Measurements from ENCODE around the gene ERFE.
A peak's percentile ranks its signal among the peaks of the same experiment; 100 is the strongest.
"Not testable (repeated sequence)": the region's sequence is repeated elsewhere in the genome, so short reads cannot be mapped to it uniquely, and the experiment has no call there.

ERFE gene

GRCh38 chr2:238170386-238171071 lies 11.8 kb downstream of the ERFE start:
- DNase-seq: no peak

GRCh38 chr2:238171072-238171431 lies 12.3 kb downstream of the ERFE start:
- not testable (repeated sequence) for DNase-seq

GRCh38 chr2:238171575-238172187 lies 12.9 kb downstream of the ERFE start:
- DNase-seq: no peak

GRCh38 chr2:238172439-238172838 lies 13.7 kb downstream of the ERFE start:
- DNase-seq: no peak

GRCh38 chr2:238173692-238174091 lies 14.9 kb downstream of the ERFE start:
- no peak for DNase-seq

GRCh38 chr2:238174291-238174690 lies 15.5 kb downstream of the ERFE start:
- no peak for DNase-seq

- DNase-seq: no peak
Measured at GRCh38 chr2:238174701-238175100, 15.9 kb downstream of the ERFE start.

GRCh38 chr2:238176613-238177012 lies 17.8 kb downstream of the ERFE start:
- no peak for DNase-seq

- DNase-seq: no peak
Measured at GRCh38 chr2:238180554-238180953, 21.8 kb downstream of the ERFE start.

- no peak for DNase-seq
Measured at GRCh38 chr2:238182362-238182761, 23.6 kb downstream of the ERFE start.

- DNase-seq: no peak
Measured at GRCh38 chr2:238183821-238184220, 25.1 kb downstream of the ERFE start.

- DNase-seq: no peak
Measured at GRCh38 chr2:238187618-238188548, 29.1 kb downstream of the ERFE start.

- no peak for DNase-seq
Measured at GRCh38 chr2:238190445-238190844, 31.7 kb downstream of the ERFE start.

- DNase-seq: peak in 1 of 2 experiments; percentile 5
Measured at GRCh38 chr2:238202326-238203093, 43.7 kb downstream of the ERFE start.

GRCh38 chr2:238203094-238203972 lies 44.6 kb downstream of the ERFE start, which contains the start of gene ILKAP:
TSS of gene ILKAP (minus strand) at chr2:238203695. CDS start at chr2:238203553, 142 bp downstream.
- peak; percentile 61 to 66 for DNase-seq

GRCh38 chr2:238203973-238204683 lies 45.4 kb downstream of the ERFE start:
- DNase-seq: peak; percentile 29 to 39

GRCh38 chr2:238207006-238207405 lies 48.2 kb downstream of the ERFE start:
- no peak for DNase-seq

- no peak for DNase-seq
Measured at GRCh38 chr2:238216651-238217184, 57.9 kb downstream of the ERFE start.

All from AML-193 (cell line).